AG04450 (cell line): ENCODE results near the gene SMAGP. TPM values are rescaled to one million over a fixed set of nuclear protein-coding genes. Genes with fewer than 3 reads are reported as not detected.

Source experiments
- CTCF ChIA-PET: fragments of 300-600, 350-600 bp; formaldehyde crosslinking; extraction: SDS; loops from one replicate; lab custom pipeline; 2022; ENCODE audit warnings: antibody characterized with exemption, inconsistent platforms; lab: Charles Lee
- POLR2A ChIA-PET: fragments of 350-600 bp; formaldehyde crosslinking; extraction: SDS; loops from one replicate; lab custom pipeline; 2021; ENCODE audit warnings: antibody characterized with exemption, inconsistent platforms; lab: Yijun Ruan, JAX
- DNase-seq: peaks from one replicate; pipeline ENCODE4 v3.0.0-alpha.2; 2011; ENCODE audit warnings: low read depth, low spot score
- H3K27ac ChIP-seq: one replicate; pipeline ENCODE4 v1.5.1; 2012; ENCODE audit warnings: low read depth, low read length, control low read depth
- H3K27me3 ChIP-seq: one replicate; pipeline ENCODE4 v1.6.0; 2012; ENCODE audit warnings: low read length; ENCODE audit not compliant: control insufficient read depth, insufficient read depth
- H3K4me3 ChIP-seq: 2 replicates; pipeline ENCODE4 v1.5.1; 2011; ENCODE audit warnings: mild to moderate bottlenecking, low read depth, low read length, control low read depth
- H3K9me3 ChIP-seq: 2 replicates; pipeline ENCODE4 v1.5.1; 2012; ENCODE audit warnings: low read length; ENCODE audit not compliant: control insufficient read depth, insufficient read depth
- CTCF ChIP-seq: IDR thresholded peaks from 2 replicates; pipeline ENCODE4 v1.5.1; 2011; ENCODE audit warnings: low read depth, low read length, control low read depth, inconsistent platforms
- polyA plus RNA-seq: library from polyadenylated mRNA; depleted of rRNA; stranded (reverse); fragments of >200 nt; gene quantifications from 2 replicates; pipeline ENCODE4 v1.2.3, GENCODE V29; 2011

Gene SMAGP
- polyA plus RNA-seq, 1 experiment, result 31.4 TPM

- H3K27ac ChIP-seq, result peak within 1 kb of the TSS; percentile 75
- DNase-seq, result peak; percentile 23
- no peaks in the 10 kb centered on the region for H3K27me3 ChIP-seq
- peak; percentile 62 for TF ChIP-seq CTCF
- H3K4me3 ChIP-seq, result peak within 1 kb of the TSS; percentile 76
- POLR2A ChIA-PET, result interaction anchor here (0.6 to 2.5 kb wide), 10 partner anchors 21 to 147 kb away, joined by 3 to 21 read pairs (median 5); partner anchors contain the start of genes CSRNP2, DAZAP2 and SMAGP
- no peaks in the 10 kb centered on the region for H3K9me3 ChIP-seq
- CTCF ChIA-PET, result interaction anchor here (0.6 to 3.1 kb wide), 14 partner anchors 9 to 805 kb away, joined by 3 to 14 read pairs (median 4); partner anchors contain the start of gene DAZAP2
Measured at GRCh38 chr12:51217968-51218606, 52.1 kb downstream of the SMAGP start, which contains the start of gene POU6F1. Gene POU6F1 (minus strand): TSS chr12:51218062. CDS start chr12:51206836, 11,226 bp downstream.

GRCh38 chr12:51217133-51217967, 52.9 kb downstream of the SMAGP start:
- Histone ChIP-seq H3K9me3 (no peaks in the 10 kb centered on the region), H3K27ac (peak overlapping the region; percentile 31), H3K4me3 (peak overlapping the region; percentile 76), H3K27me3 (no peaks in the 10 kb centered on the region)
- POLR2A ChIA-PET, result interaction anchor here (0.6 to 2.5 kb wide), 11 partner anchors 21 to 179 kb away, joined by 3 to 21 read pairs (median 5); partner anchors contain the start of genes CSRNP2, DAZAP2 and SMAGP
- TF ChIP-seq CTCF, result peak; percentile 26; the same call in 1 of the 2 replicates
- CTCF ChIA-PET, result interaction anchor here (0.6 to 3.1 kb wide), 10 partner anchors 12 to 806 kb away, joined by 3 to 14 read pairs (median 4); partner anchors contain the start of gene DAZAP2
- no peak for DNase-seq

- no peak overlapping the region for H3K27ac ChIP-seq
- no peaks in the 10 kb centered on the region for H3K27me3 ChIP-seq
- ChIA-PET CTCF (interaction anchor here (1.4 to 3.1 kb wide), 2 partner anchors 13 to 124 kb away, joined by 4 to 14 read pairs; no protein-coding TSS in a partner anchor), POLR2A (interaction anchor here (2.5 kb wide), 1 partner anchor 22 kb away, joined by 21 read pairs; the partner anchor contains the start of gene DAZAP2)
- no peaks in the 10 kb centered on the region for H3K9me3 ChIP-seq
- peak overlapping the region; percentile 76 for H3K4me3 ChIP-seq
- no peak for TF ChIP-seq CTCF
- DNase-seq, result no peak
Measured at GRCh38 chr12:51216642-51217041, 53.6 kb downstream of the SMAGP start.

- Histone ChIP-seq H3K9me3 (no peaks in the 10 kb centered on the region), H3K4me3 (no peak overlapping the region), H3K27ac (no peak overlapping the region), H3K27me3 (no peaks in the 10 kb centered on the region)
- ChIA-PET POLR2A (no interaction called here), CTCF (no interaction called here)
- TF ChIP-seq CTCF, result no peak
- no peak for DNase-seq
Measured at GRCh38 chr12:51214895-51215294, 55.3 kb downstream of the SMAGP start.
